Sigmoid colon (tissue), 7 donors: ENCODE data around the gene TREML4. TPM values are rescaled to one million over a fixed set of nuclear protein-coding genes. Genes with fewer than 3 reads are reported as not detected.
A peak's percentile ranks its signal among the peaks of the same experiment; 100 is the strongest.

Experiments used
- DNase-seq: peaks from one replicate; pipeline ENCODE4 v3.0.0-alpha.2; 2019
- H3K27ac ChIP-seq, 4 donors: fragments of 200-600 bp; sonication (generic); one replicate each; pipeline ENCODE4 v1.5.1; 2016 to 2019; ENCODE audit warnings: mild to moderate bottlenecking in 1 of 4
- H3K27me3 ChIP-seq, 3 donors: fragments of 200-600 bp; sonication (generic); one replicate each; pipeline ENCODE4 v1.5.1; 2019; ENCODE audit warnings: mild to moderate bottlenecking in 1 of 3
- H3K36me3 ChIP-seq, 4 donors: fragments of 200-600 bp; sonication (generic); one replicate each; pipeline ENCODE4 v1.5.1; 2016 to 2019
- H3K4me1 ChIP-seq, 4 donors: fragments of 200-600 bp; sonication (generic); one replicate each; pipeline ENCODE4 v1.5.1; 2017 to 2019
- H3K4me3 ChIP-seq, 4 donors: fragments of 200-600 bp; sonication (generic); one replicate each; pipeline ENCODE4 v1.5.1; 2017 to 2019; ENCODE audit warnings: mild to moderate bottlenecking in 2 of 4, moderate library complexity in 1 of 4
- H3K9me3 ChIP-seq, 4 donors: fragments of 200-600 bp in 3 of 4; sonication (generic) in 3 of 4; one replicate each; pipeline versions ENCODE4 v1.5.1 to v1.6.1; 2013 to 2019
- CTCF ChIP-seq, 4 experiments: fragments of 450-650 bp in 3 of 4; fragments of 200-600 bp in 1 of 4; IDR thresholded peaks; one replicate each; pipeline ENCODE4 v1.5.1; 2016 to 2019; ENCODE audit warnings: antibody characterized with exemption in 4 of 4, mild to moderate bottlenecking in 3 of 4, moderate library complexity in 2 of 4
- EP300 ChIP-seq, 4 donors: sonication (generic); formaldehyde crosslinking; IDR thresholded peaks; one replicate each; pipeline ENCODE4 v1.6.1; 2017; ENCODE audit warnings: antibody characterized with exemption in 4 of 4
- POLR2A ChIP-seq, 2 donors: fragments of 450-650 bp; IDR thresholded peaks; one replicate each; pipeline ENCODE4 v1.6.1; 2016; ENCODE audit warnings: antibody characterized with exemption in 2 of 2, mild to moderate bottlenecking in 2 of 2, moderate library complexity in 2 of 2
- POLR2AphosphoS5 ChIP-seq, 4 donors: sonication (generic); formaldehyde crosslinking; IDR thresholded peaks; one replicate each; pipeline ENCODE4 v1.6.1; 2017; ENCODE audit warnings: antibody characterized with exemption in 4 of 4
- WGBS, 2 donors: extraction: QIAGEN DNeasy Blood & Tissue Kit; methylation state at CpG; one replicate each; pipeline ENCODE4 v1.1.7; 2013; 5-methylcytosine and 5-hydroxymethylcytosine counted together
- intact Hi-C: fragments of 100-400 bp; cut with DNase I; formaldehyde crosslinking; loops from one replicate; pipeline ENCODE4 v1.15.1; 2023
- polyA plus RNA-seq, 3 donors: library from polyadenylated mRNA; stranded (reverse); fragments of 200-250 nt; gene quantifications; one replicate each; pipeline ENCODE4 v1.2.3, GENCODE V29; 2013
- total RNA-seq, 4 donors: library from RNA; depleted of rRNA; stranded (reverse); fragments of >200 nt; gene quantifications; one replicate each; pipeline ENCODE4 v1.1.0, GENCODE V29; 2016
- donor health status: healthy with polysubstance abuse.
- donor health status: Bipolar disorder and iron deficiency.
- donor health status: healthy.

TREML4 gene
- total and polyA plus RNA-seq, 7 donors: 0.22 TPM; not detected in 6

GRCh38 chr6:41197234-41197633, 30.9 kb upstream of the TREML4 start:
- Histone ChIP-seq H3K4me3 (no peak overlapping the region), H3K4me1 (no peaks in the 10 kb centered on the region), H3K36me3 (no peaks in the 10 kb centered on the region), H3K27me3 (peaks cover 0 to 10% (median 0%) of the 10 kb centered on the region in 3 donors), H3K27ac (no peak overlapping the region), H3K9me3 (no peaks in the 10 kb centered on the region)
- intact Hi-C loops: no loop called here
- 95% methylated on average over 3 of the region's 3 CpGs for WGBS, 2 donors
- no peak for TF ChIP-seq EP300 (IDR thresholded peaks at IDR 0.05)
- TF ChIP-seq POLR2A (IDR thresholded peaks at IDR 0.05): no peak
- no peak for TF ChIP-seq POLR2AphosphoS5 (IDR thresholded peaks at IDR 0.05)
- TF ChIP-seq CTCF (IDR thresholded peaks at IDR 0.05): no peak
- no peak for DNase-seq

- Histone ChIP-seq H3K36me3 (no peaks in the 10 kb centered on the region), H3K4me3 (no peak overlapping the region), H3K4me1 (no peaks in the 10 kb centered on the region), H3K27me3 (peaks cover 0 to under 1% (median 0%) of the 10 kb centered on the region in 3 donors), H3K9me3 (no peaks in the 10 kb centered on the region), H3K27ac (no peak overlapping the region)
- WGBS, 2 donors: 75 to 93% methylated on average over 1 of the region's 1 CpG
- TF ChIP-seq CTCF (IDR thresholded peaks at IDR 0.05): no peak
- TF ChIP-seq EP300 (IDR thresholded peaks at IDR 0.05): no peak
- no peak for TF ChIP-seq POLR2A (IDR thresholded peaks at IDR 0.05)
- TF ChIP-seq POLR2AphosphoS5 (IDR thresholded peaks at IDR 0.05): no peak
- intact Hi-C loops: no loop called here
- no peak for DNase-seq
Observed at GRCh38 chr6:41199552-41200246, 28.4 kb upstream of the TREML4 start.

- intact Hi-C loops: no loop called here
Observed at GRCh38 chr6:41200296-41200900, 27.8 kb upstream of the TREML4 start.

GRCh38 chr6:41200901-41201763, 27.0 kb upstream of the TREML4 start, which contains the start of gene TREML2:
TREML2 (minus strand) TSS chr6:41201149; CDS start chr6:41201008, 141 bp downstream.
- intact Hi-C loops: no loop called here
- Histone ChIP-seq H3K27me3 (no peaks in the 10 kb centered on the region), H3K4me3 (no peak within 1 kb of the TSS), H3K4me1 (no peaks in the 10 kb centered on the region), H3K36me3 (no peaks in the 10 kb centered on the region), H3K9me3 (no peaks in the 10 kb centered on the region), H3K27ac (peak within 1 kb of the TSS in 1 of 4 donors; percentile 18)
- WGBS, 2 donors: 34 to 40% methylated on average over 12 of the region's 12 CpGs
- TF ChIP-seq EP300 (IDR thresholded peaks at IDR 0.05) (no peak), CTCF (IDR thresholded peaks at IDR 0.05) (no peak), POLR2AphosphoS5 (IDR thresholded peaks at IDR 0.05) (no peak), POLR2A (IDR thresholded peaks at IDR 0.05) (no peak)
- DNase-seq: no peak

More at GRCh38 chr6:41200296-41200900, 27.8 kb upstream of the TREML4 start:
- Histone ChIP-seq H3K9me3 (no peaks in the 10 kb centered on the region), H3K4me3 (no peak overlapping the region), H3K27me3 (no peaks in the 10 kb centered on the region), H3K27ac (peak overlapping the region in 1 of 4 donors; percentile 18), H3K36me3 (no peaks in the 10 kb centered on the region), H3K4me1 (no peaks in the 10 kb centered on the region)
- no peak for DNase-seq
- WGBS, 2 donors: 49 to 84% methylated on average over 2 of the region's 2 CpGs
- TF ChIP-seq EP300 (IDR thresholded peaks at IDR 0.05) (no peak), CTCF (IDR thresholded peaks at IDR 0.05) (no peak), POLR2AphosphoS5 (IDR thresholded peaks at IDR 0.05) (no peak), POLR2A (IDR thresholded peaks at IDR 0.05) (no peak)
